Smooth muscle cell (in vitro differentiated cells): ENCODE measurements around the gene LKAAEAR1. TPM values are rescaled to one million over a fixed set of nuclear protein-coding genes. Genes with fewer than 3 reads are reported as not detected.

Experiments
- DNase-seq: peaks from one replicate; lab custom pipeline; 2025; ENCODE audit not compliant: unreplicated experiment; lab: John Stamatoyannopoulos, UW
- H2AFZ ChIP-seq: fragments of 200-600 bp; sonication (generic); 2 replicates; pipeline ENCODE4 v1.6.0; 2016; ENCODE audit warnings: antibody characterized with exemption, low read depth, mild to moderate bottlenecking
- H3F3A ChIP-seq: fragments of 200-600 bp; sonication (generic); 2 replicates; pipeline ENCODE4 v1.6.0; 2017; ENCODE audit warnings: antibody characterized with exemption, low read depth
- H3K27ac ChIP-seq: fragments of 200-600 bp; sonication (generic); 2 replicates; pipeline ENCODE4 v1.5.1; 2016; ENCODE audit warnings: low read depth, mild to moderate bottlenecking
- H3K27me3 ChIP-seq: fragments of 200-600 bp; sonication (generic); 2 replicates; pipeline ENCODE4 v1.6.1; 2016; ENCODE audit warnings: low read depth, mild to moderate bottlenecking
- H3K36me3 ChIP-seq: fragments of 200-600 bp; sonication (generic); 2 replicates; pipeline ENCODE4 v1.5.1; 2016; ENCODE audit warnings: low read depth
- H3K4me1 ChIP-seq: fragments of 200-600 bp; sonication (generic); 2 replicates; pipeline ENCODE4 v1.5.1; 2016; ENCODE audit warnings: low read depth
- H3K4me2 ChIP-seq: fragments of 200-600 bp; sonication (generic); 2 replicates; pipeline ENCODE4 v1.6.0; 2016; ENCODE audit warnings: mild to moderate bottlenecking
- H3K4me3 ChIP-seq: fragments of 200-600 bp; sonication (generic); 2 replicates; pipeline ENCODE4 v1.5.1; 2016; ENCODE audit warnings: mild to moderate bottlenecking
- H3K79me2 ChIP-seq: fragments of 200-600 bp; sonication (generic); 2 replicates; pipeline ENCODE4 v1.6.0; 2016; ENCODE audit warnings: low read depth, mild to moderate bottlenecking
- H3K9ac ChIP-seq: fragments of 200-600 bp; sonication (generic); 2 replicates; pipeline ENCODE4 v1.6.0; 2016; ENCODE audit warnings: low read depth
- H3K9me3 ChIP-seq: fragments of 200-600 bp; sonication (generic); replicated peaks from 2 replicates; pipeline ENCODE4 v1.5.1; 2016; ENCODE audit warnings: low read depth
- H4K20me1 ChIP-seq: fragments of 200-600 bp; sonication (generic); 2 replicates; pipeline ENCODE4 v1.6.0; 2016; ENCODE audit warnings: low read depth
- WGBS: methylation state at CpG from one replicate; pipeline ENCODE4 v1.1.7; 2016; ENCODE audit warnings: low lambda C conversion rate; 5-methylcytosine and 5-hydroxymethylcytosine counted together
- polyA plus RNA-seq: library from polyadenylated mRNA; unstranded; fragments of >200 nt; fragmentation: Nextera tagmentation; extraction: Ambion mirVana; gene quantifications from 2 replicates; pipeline ENCODE4 v1.2.1, GENCODE V29; 2016
- total RNA-seq: library from RNA; depleted of rRNA; stranded (reverse); fragments of >200 nt; gene quantifications from 2 replicates; pipeline ENCODE4 v1.2.3, GENCODE V29; 2014
- TF ChIP-seq, protein P1 (sequence below): fragments of 200-600 bp; sonication (generic); IDR thresholded peaks from 2 replicates; pipeline ENCODE4 v1.5.1; 2017; ENCODE audit warnings: borderline replicate concordance, mild to moderate bottlenecking, antibody characterized with exemption; ENCODE audit not compliant: insufficient read depth, poor library complexity, severe bottlenecking

LKAAEAR1 gene
- total and polyA plus RNA-seq, 2 experiments from 2014 or later: 0.79 TPM; not detected in 1

DNA sequence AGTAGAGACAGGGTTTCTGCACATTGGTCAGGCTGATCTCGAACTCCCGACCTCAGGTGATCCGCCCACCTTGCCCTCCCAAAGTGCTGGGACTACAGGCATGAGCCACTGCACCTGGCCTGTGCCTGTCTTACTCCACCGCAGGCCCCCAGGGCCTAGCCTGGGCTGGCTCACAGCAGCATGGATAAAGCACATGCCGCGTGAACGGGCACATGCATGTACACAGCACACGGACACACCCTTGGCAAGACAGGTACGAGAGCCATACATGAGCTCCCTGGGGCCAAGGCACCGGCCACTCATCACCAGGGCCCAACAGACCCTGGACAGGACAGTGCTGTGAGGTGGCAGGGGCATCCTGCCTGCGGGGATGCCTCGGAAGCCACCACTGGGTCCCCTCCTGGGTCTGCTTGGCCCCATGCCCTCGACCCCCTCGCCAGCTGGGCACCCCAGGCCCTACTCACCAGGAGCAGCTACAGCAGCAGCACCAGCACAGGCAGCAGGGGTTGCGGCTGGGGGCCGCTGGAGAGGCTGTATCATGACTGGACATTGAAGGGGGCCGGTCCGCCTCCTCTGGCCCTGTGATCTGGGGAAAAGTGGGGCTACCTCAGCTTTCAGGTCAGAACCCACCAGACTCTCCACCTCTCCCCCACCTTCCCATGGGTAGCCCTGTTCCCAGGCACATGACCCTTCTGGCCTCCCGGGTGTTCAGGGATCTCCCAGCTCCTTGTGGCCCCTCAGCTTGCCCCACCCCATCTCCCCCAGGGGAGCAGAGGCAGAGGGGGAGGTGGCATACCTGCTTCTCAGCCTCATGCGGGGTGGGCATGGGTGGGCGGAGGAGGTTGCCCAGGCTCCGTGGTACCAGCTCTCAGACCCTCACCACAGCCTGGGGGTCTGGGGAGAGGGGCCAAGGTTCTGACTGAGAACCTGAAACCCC, 7.9 kb downstream of the LKAAEAR1 start:
- Histone ChIP-seq H3K9ac (no peak overlapping the region), H4K20me1 (no peaks in the 10 kb centered on the region), H3F3A (no peaks in the 10 kb centered on the region), H3K79me2 (no peaks in the 10 kb centered on the region), H3K27ac (no peak overlapping the region), H3K4me3 (no peak overlapping the region), H3K9me3 (no peaks in the 10 kb centered on the region), H3K4me1 (peaks cover 5% of the 10 kb centered on the region), H3K27me3 (no peaks in the 10 kb centered on the region), H3K4me2 (no peak overlapping the region), H3K36me3 (no peaks in the 10 kb centered on the region), H2AFZ (no peak overlapping the region)
- TF ChIP-seq, protein P1, sequence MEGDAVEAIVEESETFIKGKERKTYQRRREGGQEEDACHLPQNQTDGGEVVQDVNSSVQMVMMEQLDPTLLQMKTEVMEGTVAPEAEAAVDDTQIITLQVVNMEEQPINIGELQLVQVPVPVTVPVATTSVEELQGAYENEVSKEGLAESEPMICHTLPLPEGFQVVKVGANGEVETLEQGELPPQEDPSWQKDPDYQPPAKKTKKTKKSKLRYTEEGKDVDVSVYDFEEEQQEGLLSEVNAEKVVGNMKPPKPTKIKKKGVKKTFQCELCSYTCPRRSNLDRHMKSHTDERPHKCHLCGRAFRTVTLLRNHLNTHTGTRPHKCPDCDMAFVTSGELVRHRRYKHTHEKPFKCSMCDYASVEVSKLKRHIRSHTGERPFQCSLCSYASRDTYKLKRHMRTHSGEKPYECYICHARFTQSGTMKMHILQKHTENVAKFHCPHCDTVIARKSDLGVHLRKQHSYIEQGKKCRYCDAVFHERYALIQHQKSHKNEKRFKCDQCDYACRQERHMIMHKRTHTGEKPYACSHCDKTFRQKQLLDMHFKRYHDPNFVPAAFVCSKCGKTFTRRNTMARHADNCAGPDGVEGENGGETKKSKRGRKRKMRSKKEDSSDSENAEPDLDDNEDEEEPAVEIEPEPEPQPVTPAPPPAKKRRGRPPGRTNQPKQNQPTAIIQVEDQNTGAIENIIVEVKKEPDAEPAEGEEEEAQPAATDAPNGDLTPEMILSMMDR: no peak
- DNase-seq: no peak
- WGBS: 97% methylated on average over 20 of the region's 22 CpGs

DNA sequence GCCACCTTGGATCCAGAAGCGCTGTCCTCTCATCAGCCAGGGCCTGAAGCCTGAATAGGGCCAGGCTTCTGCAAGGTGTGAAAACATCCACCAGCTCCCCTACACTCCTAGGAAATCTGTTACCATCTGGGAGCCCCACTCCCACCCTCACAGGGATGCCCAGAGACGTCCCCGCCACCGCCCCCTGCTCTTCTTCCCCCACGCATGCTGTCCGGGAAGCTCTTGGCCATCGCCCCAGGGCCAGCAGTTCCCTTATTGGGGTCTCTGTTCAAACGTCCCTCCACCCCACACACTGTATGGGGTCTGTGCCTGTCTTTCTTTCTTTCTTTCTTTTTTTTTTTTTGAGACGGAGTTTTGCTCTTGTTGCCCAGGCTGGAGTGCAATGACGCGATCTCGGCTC, 8.6 kb downstream of the LKAAEAR1 start:
- Histone ChIP-seq H3F3A (no peaks in the 10 kb centered on the region), H3K27me3 (no peaks in the 10 kb centered on the region), H3K4me2 (no peak overlapping the region), H2AFZ (no peak overlapping the region), H3K36me3 (no peaks in the 10 kb centered on the region), H4K20me1 (no peaks in the 10 kb centered on the region), H3K4me1 (peaks cover 5% of the 10 kb centered on the region), H3K27ac (no peak overlapping the region), H3K9ac (no peak overlapping the region), H3K9me3 (no peaks in the 10 kb centered on the region), H3K4me3 (no peak overlapping the region), H3K79me2 (no peaks in the 10 kb centered on the region)
- TF ChIP-seq, protein P1: no peak
- DNase-seq: no peak
- 95% methylated on average over 12 of the region's 12 CpGs for WGBS

DNA sequence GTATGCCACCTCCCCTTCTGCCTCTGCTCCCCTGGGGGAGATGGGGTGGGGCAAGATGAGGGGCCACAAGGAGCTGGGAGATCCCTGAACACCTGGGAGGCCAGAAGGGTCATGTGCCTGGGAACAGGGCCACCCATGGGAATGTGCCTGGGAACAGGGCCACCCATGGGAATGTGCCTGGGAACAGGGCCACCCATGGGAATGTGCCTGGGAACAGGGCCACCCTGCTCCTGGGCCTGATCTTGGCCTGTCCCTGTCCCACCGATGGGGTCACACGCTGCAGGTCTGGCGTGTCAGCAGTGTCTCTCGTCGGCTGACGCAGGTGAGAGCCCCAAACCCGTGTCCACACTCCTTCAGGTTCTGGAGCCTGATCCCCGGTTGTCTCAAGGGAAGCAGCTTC, 9.2 kb downstream of the LKAAEAR1 start:
- TF ChIP-seq, protein P1: no peak
- WGBS: 99% methylated on average over 8 of the region's 8 CpGs

More for the DNA sequence above, 9.2 kb downstream of the LKAAEAR1 start:
- Histone ChIP-seq H3K9me3 (no peaks in the 10 kb centered on the region), H3K36me3 (no peaks in the 10 kb centered on the region), H2AFZ (no peak overlapping the region), H3K9ac (no peak overlapping the region), H3K4me3 (no peak overlapping the region), H3K27ac (no peak overlapping the region), H3K4me2 (no peak overlapping the region), H3K27me3 (no peaks in the 10 kb centered on the region), H3F3A (no peaks in the 10 kb centered on the region), H4K20me1 (no peaks in the 10 kb centered on the region), H3K79me2 (no peaks in the 10 kb centered on the region), H3K4me1 (peaks cover 5% of the 10 kb centered on the region)
- DNase-seq: no peak
